ENCODE results near the gene CCDC50.

GRCh38 chr3:191283400-191283799, 45.8 kb upstream of the CCDC50 start:
- TF ChIP-seq CTCF (conservative IDR thresholded peaks at IDR 0.05; ENCODE audit: low read depth, low read length) (no peak), EZH2 (IDR thresholded peaks at IDR 0.05; ENCODE audit: borderline replicate concordance, low read depth, low read length, poor library complexity, severe bottlenecking) (no peak)
